Measurements from ENCODE around the gene RAB6B.
A peak's percentile ranks its signal among the peaks of the same experiment; 100 is the strongest.

RAB6B gene

DNA sequence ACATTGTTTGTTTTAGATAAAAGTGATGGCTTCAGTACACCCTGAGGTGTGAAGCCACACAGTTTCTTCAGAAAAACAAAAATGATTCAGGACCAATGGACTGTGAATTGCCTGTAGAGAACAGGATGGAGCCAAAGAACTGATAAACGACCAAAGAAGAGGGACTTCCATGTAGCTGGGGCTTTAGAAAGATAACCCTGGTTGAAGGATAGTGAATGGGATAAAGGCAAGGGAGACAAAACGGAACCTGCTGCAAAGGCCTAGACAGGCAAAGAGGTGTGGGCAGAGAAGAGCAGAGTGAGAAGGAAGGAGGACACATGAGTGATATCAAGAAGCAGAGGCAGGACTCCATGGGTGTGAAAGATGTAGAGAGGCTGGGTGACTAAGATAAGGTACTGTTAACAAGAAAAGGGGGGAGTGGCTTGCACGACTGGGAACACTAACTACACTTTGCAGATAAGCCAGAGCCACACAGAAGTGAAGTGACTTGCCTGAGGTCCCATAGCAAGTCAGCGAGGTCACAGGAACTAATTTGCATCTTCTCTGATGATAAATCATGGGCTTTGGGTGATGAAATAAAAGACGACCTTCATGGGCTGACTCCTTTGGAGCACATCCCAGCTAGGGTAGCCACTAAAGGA, 44.3 kb downstream of the RAB6B start:
- peak overlapping the region; percentile 63 for H3K27ac Mint-ChIP-seq
- H3K4me1 Mint-ChIP-seq: peaks cover 7% of the 10 kb centered on the region
- no peaks in the 10 kb centered on the region for H3K27me3 Mint-ChIP-seq
- H3K9me3 Mint-ChIP-seq: no peaks in the 10 kb centered on the region
- ATAC-seq: peak; percentile 81
- H3K4me3 Mint-ChIP-seq: no peak overlapping the region
- no peaks in the 10 kb centered on the region for H3K36me3 Mint-ChIP-seq

DNA sequence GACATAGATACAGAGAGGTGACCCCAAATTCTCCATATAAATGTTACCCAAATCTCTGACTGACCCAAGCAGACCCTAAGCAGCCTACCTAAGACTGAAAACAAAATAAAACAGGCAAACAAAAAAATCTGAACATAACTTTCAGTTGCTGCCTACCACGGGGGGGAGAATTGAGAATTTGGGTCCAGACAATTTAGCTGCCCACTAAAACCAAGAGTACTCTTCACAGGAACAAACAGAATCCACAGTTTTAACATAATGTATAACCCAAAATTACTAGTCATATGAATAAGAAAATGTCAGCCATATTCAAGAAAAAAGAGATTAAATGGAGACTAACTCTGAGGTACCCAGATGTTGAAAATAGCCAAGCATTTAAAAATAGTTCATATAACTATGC, 45.6 kb downstream of the RAB6B start:
- H3K27me3 Mint-ChIP-seq: no peaks in the 10 kb centered on the region
- peaks cover 7% of the 10 kb centered on the region for H3K4me1 Mint-ChIP-seq
- H3K9me3 Mint-ChIP-seq: no peaks in the 10 kb centered on the region
- no peak for ATAC-seq
- H3K36me3 Mint-ChIP-seq: no peaks in the 10 kb centered on the region
- H3K27ac Mint-ChIP-seq: no peak overlapping the region
- no peak overlapping the region for H3K4me3 Mint-ChIP-seq

DNA sequence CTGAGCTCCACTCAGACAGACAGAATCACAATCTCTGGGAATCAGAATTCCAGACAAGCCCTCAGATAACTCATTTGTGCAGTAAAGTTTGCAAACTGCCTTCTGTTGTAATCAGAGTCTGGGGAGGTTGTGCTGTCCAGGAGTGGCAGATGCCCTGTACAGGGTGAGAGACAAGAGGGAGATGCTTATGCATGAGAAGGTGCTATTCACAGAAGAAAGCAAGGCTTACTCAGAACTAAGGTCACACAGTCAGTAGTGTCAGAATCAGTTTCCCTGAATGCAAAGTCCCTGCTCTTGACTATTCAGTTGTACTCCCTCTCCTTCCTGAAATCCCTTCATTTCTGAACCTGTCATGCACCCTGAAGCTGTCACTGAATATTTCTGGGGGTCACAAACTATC, 46.3 kb downstream of the RAB6B start:
- Mint-ChIP-seq H3K36me3 (no peaks in the 10 kb centered on the region), H3K27me3 (no peaks in the 10 kb centered on the region), H3K4me1 (peaks cover 7% of the 10 kb centered on the region), H3K27ac (no peak overlapping the region), H3K4me3 (no peak overlapping the region), H3K9me3 (no peaks in the 10 kb centered on the region)
- no peak for ATAC-seq

DNA sequence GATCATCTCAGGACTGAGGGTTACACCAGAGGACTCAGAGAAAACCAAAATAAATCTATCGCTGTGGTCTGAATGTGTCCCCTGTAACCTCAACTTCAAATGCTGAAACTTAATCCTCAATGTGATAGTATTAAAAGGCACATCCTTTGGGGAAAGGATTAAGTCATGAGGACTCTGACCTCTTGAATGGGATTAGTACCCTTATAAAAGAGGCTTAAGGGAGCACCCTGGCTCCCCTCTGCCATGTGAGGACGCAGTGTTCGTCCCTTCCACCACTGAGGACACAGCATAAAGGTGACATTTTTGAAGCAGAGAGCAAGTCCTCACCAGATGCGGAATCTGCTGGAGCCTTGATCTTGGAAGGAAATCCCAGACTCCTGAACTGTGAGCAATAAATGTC, 50.6 kb downstream of the RAB6B start:
- Mint-ChIP-seq H3K36me3 (no peaks in the 10 kb centered on the region), H3K4me3 (no peak overlapping the region), H3K27ac (no peak overlapping the region), H3K4me1 (no peaks in the 10 kb centered on the region), H3K27me3 (peaks cover 10% of the 10 kb centered on the region), H3K9me3 (no peaks in the 10 kb centered on the region)
- ATAC-seq: no peak

DNA sequence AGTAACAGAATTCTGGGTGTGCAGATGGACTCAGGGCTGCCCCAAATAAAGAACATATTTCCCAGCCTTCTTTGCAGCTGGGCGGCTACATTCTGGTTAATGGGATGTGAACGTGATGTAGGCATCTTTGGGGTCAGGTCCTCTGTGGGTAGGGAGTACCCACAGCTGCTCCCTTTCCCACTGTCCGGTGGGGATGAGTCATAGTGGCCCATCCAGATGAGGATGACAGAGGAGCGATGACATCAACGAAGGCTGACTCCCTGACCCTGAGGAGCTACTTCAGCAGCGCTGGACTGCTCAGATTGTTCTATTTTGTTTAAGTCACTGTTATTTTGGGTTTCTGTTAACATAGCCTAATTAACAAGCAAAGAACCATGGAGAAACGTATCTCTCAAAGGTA, 52.0 kb downstream of the RAB6B start:
- H3K36me3 Mint-ChIP-seq: no peaks in the 10 kb centered on the region
- H3K9me3 Mint-ChIP-seq: no peaks in the 10 kb centered on the region
- H3K4me3 Mint-ChIP-seq: no peak overlapping the region
- no peak overlapping the region for H3K27ac Mint-ChIP-seq
- H3K4me1 Mint-ChIP-seq: no peaks in the 10 kb centered on the region
- H3K27me3 Mint-ChIP-seq: peaks cover 22% of the 10 kb centered on the region
- ATAC-seq: no peak

DNA sequence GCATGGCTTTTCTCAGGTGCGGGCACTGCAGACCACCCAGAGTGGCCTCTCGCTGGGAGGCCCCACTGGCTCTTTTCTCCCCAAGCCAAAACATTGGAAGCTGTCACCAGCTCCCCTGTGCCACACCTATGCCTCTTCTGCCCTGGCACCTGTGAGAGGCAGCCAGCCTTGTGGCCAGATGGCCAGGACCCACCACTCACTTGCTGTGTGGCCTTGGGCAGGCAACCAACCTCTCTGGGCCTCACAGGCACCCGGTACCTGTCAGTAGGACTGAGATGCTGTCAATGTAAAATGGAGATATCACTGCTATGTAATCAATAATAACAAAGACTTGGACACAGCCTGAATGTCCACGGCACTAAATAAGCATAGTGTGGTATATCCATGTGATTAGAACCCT, 53.5 kb downstream of the RAB6B start:
- Mint-ChIP-seq H3K36me3 (no peaks in the 10 kb centered on the region), H3K27ac (no peak overlapping the region), H3K4me3 (no peak overlapping the region), H3K4me1 (no peaks in the 10 kb centered on the region), H3K27me3 (peaks cover 31% of the 10 kb centered on the region), H3K9me3 (no peaks in the 10 kb centered on the region)
- ATAC-seq: no peak

DNA sequence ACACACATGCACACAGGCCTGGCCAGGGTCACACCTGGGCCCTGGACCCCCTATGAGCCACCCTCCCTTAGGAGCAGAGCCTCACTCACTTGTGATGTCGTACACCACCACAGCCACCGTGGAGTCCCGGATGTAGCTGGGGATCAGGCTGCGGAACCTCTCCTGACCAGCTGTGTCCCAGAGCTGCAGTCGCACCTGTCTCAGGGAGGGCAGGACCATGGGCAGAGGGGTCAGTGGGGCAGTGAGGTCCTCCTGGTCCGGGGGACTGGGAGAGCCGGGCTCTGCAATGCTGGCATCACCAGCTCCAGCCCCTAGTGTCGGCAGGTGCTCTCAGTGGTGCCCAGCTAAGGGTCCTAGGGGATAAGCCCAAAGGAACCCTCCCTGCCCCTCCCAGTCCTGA, 54.5 kb downstream of the RAB6B start:
- no peak for ATAC-seq
- H3K36me3 Mint-ChIP-seq: no peaks in the 10 kb centered on the region
- H3K4me1 Mint-ChIP-seq: no peaks in the 10 kb centered on the region
- H3K4me3 Mint-ChIP-seq: no peak overlapping the region
- H3K9me3 Mint-ChIP-seq: no peaks in the 10 kb centered on the region
- H3K27ac Mint-ChIP-seq: no peak overlapping the region
- peaks cover 31% of the 10 kb centered on the region for H3K27me3 Mint-ChIP-seq

DNA sequence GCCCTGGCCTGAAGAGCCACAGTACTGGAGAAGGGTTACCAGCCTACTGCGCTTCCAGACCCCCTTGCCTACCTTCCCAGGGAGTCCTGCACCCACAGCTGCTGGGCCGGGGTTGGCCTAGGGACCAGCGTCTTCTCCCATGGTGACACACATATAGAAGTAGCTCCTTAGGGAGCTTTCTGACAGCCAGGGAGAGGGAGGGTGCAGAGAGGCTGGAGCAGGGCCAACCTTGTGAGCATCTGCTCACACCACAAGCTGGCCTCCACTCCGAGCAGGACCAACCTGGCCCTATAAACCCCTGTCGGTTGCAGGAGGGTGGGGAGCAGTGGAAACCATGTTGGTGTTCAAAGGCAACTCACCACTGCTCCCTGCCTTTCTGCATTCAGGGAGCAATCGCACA, 54.9 kb downstream of the RAB6B start:
- Mint-ChIP-seq H3K36me3 (no peaks in the 10 kb centered on the region), H3K27me3 (peaks cover 31% of the 10 kb centered on the region), H3K27ac (no peak overlapping the region), H3K4me1 (no peaks in the 10 kb centered on the region), H3K4me3 (no peak overlapping the region), H3K9me3 (no peaks in the 10 kb centered on the region)
- no peak for ATAC-seq

DNA sequence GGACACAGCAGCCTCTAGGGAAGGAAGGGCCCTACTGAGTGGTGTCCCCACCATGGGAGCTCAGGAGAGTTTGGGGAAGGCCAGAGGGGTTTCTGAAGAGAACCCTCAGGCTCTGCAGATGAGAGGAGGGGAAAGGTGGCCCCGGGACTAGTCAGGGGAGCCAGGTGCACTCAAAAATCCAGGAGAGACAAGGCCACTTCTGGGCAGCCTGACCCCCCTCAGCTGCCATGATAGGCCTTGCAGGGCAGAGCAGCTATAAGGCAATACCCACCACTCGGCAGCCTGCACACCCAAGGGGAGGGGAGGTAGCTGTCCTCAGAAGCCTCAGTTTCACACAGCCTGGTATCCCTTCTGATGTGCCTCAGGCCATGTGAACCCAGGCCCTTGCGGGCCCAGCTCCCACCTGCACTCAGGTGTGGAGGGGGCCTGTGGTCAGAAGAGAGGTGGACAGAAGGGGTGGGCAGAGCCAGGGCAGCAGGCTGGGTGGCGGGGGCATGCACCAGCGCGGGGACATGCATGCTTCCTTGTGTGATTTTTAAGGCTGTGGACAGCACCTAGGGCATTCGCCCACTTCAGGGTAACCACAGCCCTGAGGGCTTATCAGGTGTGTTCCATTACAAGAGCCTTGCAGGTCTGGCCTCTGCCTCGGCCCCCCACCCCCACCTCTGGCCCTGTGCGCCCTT, 55.5 kb downstream of the RAB6B start:
- ATAC-seq: peak; percentile 21
- Mint-ChIP-seq H3K4me1 (no peaks in the 10 kb centered on the region), H3K4me3 (no peak overlapping the region), H3K27ac (no peak overlapping the region), H3K36me3 (no peaks in the 10 kb centered on the region), H3K27me3 (peaks cover 31% of the 10 kb centered on the region), H3K9me3 (no peaks in the 10 kb centered on the region)

DNA sequence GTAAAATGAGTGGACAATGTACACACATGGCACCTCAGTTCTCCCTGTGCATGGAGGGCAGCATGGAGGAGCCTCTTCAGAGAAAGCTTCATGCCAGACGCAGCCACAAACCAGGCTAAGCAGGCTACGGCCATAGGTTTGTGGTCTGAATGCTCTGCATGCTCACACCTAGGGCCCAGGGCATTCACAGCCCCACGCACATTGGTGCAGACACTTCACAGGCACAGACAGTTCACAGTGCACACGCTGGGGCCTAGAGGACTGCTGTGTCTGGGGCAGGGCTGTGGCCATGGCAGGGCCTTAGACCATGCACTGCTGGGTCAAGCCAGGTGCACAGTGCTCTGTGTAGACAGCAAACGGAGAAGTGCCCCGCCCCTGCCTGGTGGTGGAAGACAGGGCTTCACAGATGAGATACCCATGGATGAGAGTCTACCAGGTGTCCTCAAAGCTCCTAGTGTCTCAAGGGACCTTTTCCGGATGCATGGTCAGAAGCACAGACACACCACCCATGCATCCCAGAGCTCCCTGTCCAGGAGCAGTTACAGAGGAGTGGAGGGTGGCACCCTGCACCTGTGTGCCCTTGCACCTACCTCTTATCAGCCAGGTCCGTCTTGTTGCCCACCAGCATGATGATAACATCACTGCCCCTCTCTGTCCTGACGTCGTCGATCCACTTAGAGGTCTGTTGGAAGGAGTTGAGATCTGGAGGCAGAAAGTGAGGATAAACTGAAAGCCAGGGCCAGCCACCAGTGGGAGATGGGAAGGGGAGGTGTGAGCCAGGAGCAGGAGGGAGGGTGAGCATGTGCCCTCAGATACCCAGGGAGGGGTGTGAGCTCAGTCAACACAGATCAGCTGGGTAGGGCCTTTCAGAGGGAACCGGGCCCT, 56.5 kb downstream of the RAB6B start:
- no peaks in the 10 kb centered on the region for H3K4me1 Mint-ChIP-seq
- no peak for ATAC-seq
- H3K27me3 Mint-ChIP-seq: peaks cover 31% of the 10 kb centered on the region
- no peaks in the 10 kb centered on the region for H3K36me3 Mint-ChIP-seq
- H3K4me3 Mint-ChIP-seq: no peak overlapping the region
- no peak overlapping the region for H3K27ac Mint-ChIP-seq
- H3K9me3 Mint-ChIP-seq: no peaks in the 10 kb centered on the region

DNA sequence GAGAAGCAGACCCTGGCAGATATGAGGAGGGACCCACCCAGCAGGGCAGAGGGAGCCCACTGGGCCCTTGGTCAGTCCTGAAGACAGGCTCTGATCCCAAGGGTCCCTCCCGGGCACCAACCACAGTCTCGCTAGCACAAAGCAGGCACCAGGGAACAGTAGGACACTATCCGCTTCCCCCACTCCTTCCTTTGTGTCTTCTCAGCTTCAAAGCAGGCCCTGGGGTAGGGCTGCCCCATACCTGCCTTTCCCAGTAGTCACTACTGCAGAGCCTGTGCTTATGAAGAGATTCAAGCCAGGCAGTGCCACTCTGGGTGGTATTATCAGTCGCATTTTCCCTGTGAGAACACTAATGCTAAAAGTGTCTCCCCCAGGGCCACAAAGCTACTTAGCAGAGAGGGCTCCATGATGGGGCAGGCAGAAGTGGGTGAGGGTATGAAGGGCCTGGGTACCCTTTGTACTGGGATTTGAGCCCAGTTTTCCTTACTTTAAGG, 57.3 kb downstream of the RAB6B start:
- ATAC-seq: no peak
- Mint-ChIP-seq H3K27me3 (peaks cover 31% of the 10 kb centered on the region), H3K9me3 (no peaks in the 10 kb centered on the region), H3K4me1 (no peaks in the 10 kb centered on the region), H3K4me3 (no peak overlapping the region), H3K36me3 (no peaks in the 10 kb centered on the region), H3K27ac (no peak overlapping the region)

DNA sequence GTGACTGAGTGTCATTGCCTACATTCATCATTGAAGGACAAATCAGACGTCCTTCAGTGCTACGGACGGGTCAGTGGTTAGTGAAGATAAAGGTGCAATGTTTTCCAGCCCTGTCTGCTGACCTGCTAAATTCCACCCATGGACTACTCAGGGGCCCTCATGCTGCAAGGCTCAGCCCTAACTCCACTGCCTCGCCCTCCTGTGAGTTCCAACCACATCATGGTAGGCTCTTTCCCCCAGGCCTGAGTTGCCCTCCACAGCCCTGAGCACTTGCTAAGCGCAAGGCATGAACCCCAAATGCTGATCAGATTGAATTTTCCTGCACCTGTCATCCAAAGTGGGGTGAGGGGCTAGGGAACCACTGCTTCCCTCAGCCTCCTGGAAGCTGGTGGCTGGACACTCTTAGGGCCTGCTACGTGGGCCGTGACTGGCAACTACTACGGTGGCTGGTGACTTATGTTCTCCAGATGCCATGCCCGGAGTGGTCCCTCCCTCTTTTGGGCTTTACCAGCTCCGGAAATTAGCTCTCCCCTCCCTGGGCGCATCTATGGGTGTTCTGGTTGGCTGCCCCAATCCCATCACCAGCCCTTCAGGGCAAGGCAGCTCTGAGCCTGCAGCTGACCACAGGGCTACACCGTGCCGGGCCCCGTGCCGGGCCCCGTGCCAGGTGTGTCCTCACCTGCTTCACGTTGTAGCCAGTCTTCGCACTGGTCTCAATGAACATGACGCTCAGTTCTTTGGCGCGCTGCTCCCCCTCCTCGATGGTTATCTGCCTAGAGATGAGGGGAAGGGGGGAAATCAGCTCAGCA, 58.0 kb downstream of the RAB6B start:
- Mint-ChIP-seq H3K4me1 (no peaks in the 10 kb centered on the region), H3K36me3 (no peaks in the 10 kb centered on the region), H3K4me3 (no peak overlapping the region)

DNA sequence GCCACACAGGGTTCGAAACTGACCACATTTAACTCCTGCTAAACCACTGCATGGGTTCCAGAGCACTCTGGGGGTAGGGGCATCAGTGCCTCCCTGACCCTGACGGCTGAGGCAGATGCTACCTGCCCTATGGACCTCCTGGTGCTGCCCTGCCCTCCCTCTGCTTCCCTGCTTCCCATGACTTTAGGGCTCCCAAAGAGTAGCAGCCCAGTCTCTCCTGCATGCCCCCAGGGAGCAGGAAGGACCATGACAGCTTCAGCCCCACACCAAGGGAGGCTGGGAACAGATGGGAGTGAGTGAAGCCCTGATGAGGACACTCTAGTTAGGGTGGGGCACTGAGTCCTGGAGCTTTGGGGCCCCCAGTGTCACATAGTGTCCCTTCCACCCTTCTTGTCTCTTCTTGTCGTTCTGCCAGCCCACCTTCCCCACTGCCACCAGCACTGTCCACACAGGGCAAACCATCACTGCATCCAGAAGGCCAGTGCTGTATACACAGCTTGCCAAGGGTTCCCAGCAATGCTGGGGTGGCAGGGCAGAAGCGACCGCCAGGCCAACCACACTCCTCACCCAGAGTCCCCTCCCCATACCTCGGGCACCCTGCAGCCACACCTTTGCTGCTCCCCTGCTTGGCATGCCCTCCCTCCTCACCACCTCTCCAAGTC, 59.1 kb downstream of the RAB6B start:
- peaks cover 23% of the 10 kb centered on the region for H3K27me3 Mint-ChIP-seq
- ATAC-seq: no peak
- no peak overlapping the region for H3K4me3 Mint-ChIP-seq
- H3K4me1 Mint-ChIP-seq: no peaks in the 10 kb centered on the region
- no peak overlapping the region for H3K27ac Mint-ChIP-seq
- no peaks in the 10 kb centered on the region for H3K9me3 Mint-ChIP-seq
- H3K36me3 Mint-ChIP-seq: no peaks in the 10 kb centered on the region

More for the DNA sequence above, 58.0 kb downstream of the RAB6B start:
- ATAC-seq: no peak
- no peak overlapping the region for H3K27ac Mint-ChIP-seq
- H3K9me3 Mint-ChIP-seq: no peaks in the 10 kb centered on the region
- peaks cover 31% of the 10 kb centered on the region for H3K27me3 Mint-ChIP-seq

DNA sequence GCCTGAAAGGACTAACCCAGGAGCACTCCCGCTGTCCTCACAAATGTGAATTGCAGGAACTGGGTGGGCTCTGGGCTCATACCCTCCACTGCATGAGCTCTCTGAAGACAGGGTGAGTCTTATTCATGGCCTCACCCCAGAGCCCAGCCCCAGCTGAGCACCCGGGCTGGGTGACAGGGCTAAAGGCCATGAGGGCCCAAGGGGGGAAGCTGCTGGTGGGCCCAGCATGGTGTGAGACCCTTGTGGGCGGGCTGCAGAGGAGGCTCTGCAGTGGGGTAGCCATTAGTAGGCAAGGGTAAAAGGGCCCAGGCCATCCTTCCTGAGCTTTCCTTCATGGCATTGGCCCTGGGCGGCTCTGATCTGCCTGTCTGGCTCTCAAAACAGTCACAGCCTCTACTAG, 59.7 kb downstream of the RAB6B start:
- Mint-ChIP-seq H3K27me3 (peaks cover 22% of the 10 kb centered on the region), H3K9me3 (no peaks in the 10 kb centered on the region), H3K36me3 (no peaks in the 10 kb centered on the region), H3K4me1 (no peaks in the 10 kb centered on the region), H3K4me3 (no peak overlapping the region), H3K27ac (no peak overlapping the region)
- ATAC-seq: no peak

DNA sequence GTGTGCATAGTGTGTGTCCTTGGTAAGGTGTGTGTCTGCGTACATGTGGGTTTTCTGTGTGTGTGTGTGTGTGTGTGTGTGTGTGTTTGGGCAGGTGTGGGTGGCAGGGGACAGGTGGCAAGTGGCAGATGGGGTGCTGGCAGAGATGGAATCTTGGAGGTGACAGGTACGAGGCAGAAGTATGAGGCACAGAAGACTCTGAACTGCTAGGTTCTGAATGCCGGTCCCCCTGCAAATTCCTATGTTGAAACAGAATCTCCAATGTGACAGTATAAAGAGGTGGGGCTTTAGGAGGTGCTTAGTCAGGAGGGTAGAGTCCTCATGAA, 60.3 kb downstream of the RAB6B start:
- no peaks in the 10 kb centered on the region for H3K4me1 Mint-ChIP-seq
- no peak overlapping the region for H3K27ac Mint-ChIP-seq
- H3K27me3 Mint-ChIP-seq: peaks cover 22% of the 10 kb centered on the region
- H3K9me3 Mint-ChIP-seq: no peaks in the 10 kb centered on the region
- H3K4me3 Mint-ChIP-seq: no peak overlapping the region
- H3K36me3 Mint-ChIP-seq: no peaks in the 10 kb centered on the region
- no peak for ATAC-seq

All from stimulated activated memory B cell treated with anti-CD40 and anti-IgM and Interleukin-4, amounts not matched to agents 10 μg/mL and 1 μg/mL and 100 μg/mL, for 72 hours (primary cell).